ENCODE data around the gene LYSMD2.

LYSMD2 gene

GRCh38 chr15:51776952-51777569, 39.6 kb upstream of the LYSMD2 start:
- Histone ChIP-seq H3K27ac (no peak overlapping the region), H3K9me3 (ENCODE audit: severe bottlenecking) (no peaks in the 10 kb centered on the region), H3K36me3 (no peaks in the 10 kb centered on the region; the same call in none of the 2 replicates), H3K4me3 (ENCODE audit: low read depth, low read length) (no peak overlapping the region), H3K27me3 (ENCODE audit: insufficient read depth, low read depth, severe bottlenecking) (no peaks in the 10 kb centered on the region)
- peak; percentile 73 for TF ChIP-seq CTCF (IDR thresholded peaks at IDR 0.05; ENCODE audit: low read depth, low read length)
- peak; percentile 72 for DNase-seq

- Histone ChIP-seq H3K27ac (no peak overlapping the region), H3K9me3 (ENCODE audit: severe bottlenecking) (no peaks in the 10 kb centered on the region), H3K36me3 (no peaks in the 10 kb centered on the region; the same call in none of the 2 replicates), H3K4me3 (ENCODE audit: low read depth, low read length) (no peak overlapping the region), H3K27me3 (ENCODE audit: insufficient read depth, low read depth, severe bottlenecking) (no peaks in the 10 kb centered on the region)
- TF ChIP-seq CTCF (IDR thresholded peaks at IDR 0.05; ENCODE audit: low read depth, low read length): peak; percentile 85
- peak; percentile 67 for DNase-seq
Measured at GRCh38 chr15:51775967-51776816, 38.7 kb upstream of the LYSMD2 start.

- Histone ChIP-seq H3K27ac (no peak overlapping the region), H3K27me3 (ENCODE audit: insufficient read depth, low read depth, severe bottlenecking) (no peaks in the 10 kb centered on the region), H3K9me3 (ENCODE audit: severe bottlenecking) (no peaks in the 10 kb centered on the region), H3K4me3 (ENCODE audit: low read depth, low read length) (no peak overlapping the region), H3K36me3 (no peaks in the 10 kb centered on the region; the same call in none of the 2 replicates)
- no peak for DNase-seq
- no peak for TF ChIP-seq CTCF (IDR thresholded peaks at IDR 0.05; ENCODE audit: low read depth, low read length)
Measured at GRCh38 chr15:51774916-51775315, 37.5 kb upstream of the LYSMD2 start.

GRCh38 chr15:51771773-51772172, 34.3 kb upstream of the LYSMD2 start:
- Histone ChIP-seq H3K27me3 (ENCODE audit: insufficient read depth, low read depth, severe bottlenecking) (no peaks in the 10 kb centered on the region), H3K27ac (no peak overlapping the region), H3K4me3 (ENCODE audit: low read depth, low read length) (no peak overlapping the region), H3K36me3 (no peaks in the 10 kb centered on the region; the same call in 1 of the 2 replicates), H3K9me3 (ENCODE audit: severe bottlenecking) (no peaks in the 10 kb centered on the region)
- DNase-seq: no peak
- TF ChIP-seq CTCF (IDR thresholded peaks at IDR 0.05; ENCODE audit: low read depth, low read length): no peak

- no peak for TF ChIP-seq CTCF (IDR thresholded peaks at IDR 0.05; ENCODE audit: low read depth, low read length)
Measured at GRCh38 chr15:51770902-51771301, 33.4 kb upstream of the LYSMD2 start.

More at GRCh38 chr15:51770902-51771301, 33.4 kb upstream of the LYSMD2 start:
- no peak overlapping the region for H3K27ac ChIP-seq
- H3K27me3 ChIP-seq (ENCODE audit: insufficient read depth, low read depth, severe bottlenecking): no peaks in the 10 kb centered on the region
- no peaks in the 10 kb centered on the region; the same call in 1 of the 2 replicates for H3K36me3 ChIP-seq
- no peak overlapping the region for H3K4me3 ChIP-seq (ENCODE audit: low read depth, low read length)
- no peak for DNase-seq
- no peaks in the 10 kb centered on the region for H3K9me3 ChIP-seq (ENCODE audit: severe bottlenecking)

Measured in WERI-Rb-1 (cell line).